PC-9 (cell line): Measurements from ENCODE around the gene ZNF792. TPM values are rescaled to one million over a fixed set of nuclear protein-coding genes. Genes with fewer than 3 reads are reported as not detected.

Experiments
- BruUV-seq: library from RNA; stranded (reverse); fragments of 400-500 nt; replicated peaks from 2 replicates; lab custom pipeline; 2021; lab: Mats Ljungman, UMichigan
- CTCF ChIA-PET: fragments of 300-600 bp; sonication (Branson Sonifier 250); formaldehyde crosslinking; loops from one replicate; lab custom pipeline; 2022; ENCODE audit warnings: antibody characterized with exemption; lab: Charles Lee
- POLR2A ChIA-PET: fragments of 300-600 bp; sonication (Branson Sonifier 250); formaldehyde crosslinking; loops from one replicate; lab custom pipeline; 2022; ENCODE audit warnings: antibody characterized with exemption; ENCODE audit not compliant: unreplicated experiment; lab: Charles Lee
- DNase-seq, 2 experiments: peaks; one replicate each; pipeline versions ENCODE4 v3.0.0 to v3.0.0-alpha.2; 2015 to 2022; ENCODE audit warnings: mixed read lengths in 1 of 2
- H2AFZ ChIP-seq: fragments of 200-600 bp; sonication (generic); 2 replicates; pipeline ENCODE4 v1.8.1; 2017; ENCODE audit warnings: antibody characterized with exemption
- H3F3A ChIP-seq: fragments of 200-600 bp; sonication (generic); 2 replicates; pipeline ENCODE4 v1.8.1; 2017; ENCODE audit warnings: antibody characterized with exemption, mild to moderate bottlenecking, low read depth; ENCODE audit not compliant: insufficient read depth
- H3K27ac ChIP-seq: fragments of 200-600 bp; sonication (generic); 2 replicates; pipeline ENCODE4 v1.6.1; 2016; ENCODE audit warnings: mixed run types
- H3K27me3 ChIP-seq: fragments of 200-600 bp; sonication (generic); 2 replicates; pipeline ENCODE4 v1.6.1; 2016; ENCODE audit warnings: low read depth, mixed run types; ENCODE audit not compliant: insufficient read depth
- H3K36me3 ChIP-seq: fragments of 200-600 bp; sonication (generic); 2 replicates; pipeline ENCODE4 v1.6.1; 2016; ENCODE audit warnings: low read depth, mixed run types
- H3K4me1 ChIP-seq: fragments of 200-600 bp; sonication (generic); replicated peaks from 2 replicates; pipeline ENCODE4 v1.6.1; 2016; ENCODE audit warnings: mixed run types; ENCODE audit not compliant: insufficient read depth
- H3K4me2 ChIP-seq: fragments of 200-600 bp; sonication (generic); 2 replicates; pipeline ENCODE4 v1.6.1; 2017; ENCODE audit warnings: mixed run types
- H3K4me3 ChIP-seq: fragments of 200-600 bp; sonication (generic); 2 replicates; pipeline ENCODE4 v1.6.1; 2016; ENCODE audit warnings: mixed run types
- H3K79me2 ChIP-seq: fragments of 200-600 bp; sonication (generic); 2 replicates; pipeline ENCODE4 v1.6.1; 2017; ENCODE audit warnings: low read depth, mixed run types
- H3K9me2 ChIP-seq: fragments of 200-600 bp; sonication (generic); 2 replicates; pipeline ENCODE4 v1.8.1; 2017; ENCODE audit warnings: mild to moderate bottlenecking; ENCODE audit not compliant: insufficient read depth
- H3K9me3 ChIP-seq: fragments of 200-600 bp; sonication (generic); 2 replicates; pipeline ENCODE4 v1.8.1; 2016; ENCODE audit warnings: low read depth; ENCODE audit not compliant: insufficient read depth
- H4K20me1 ChIP-seq: fragments of 200-600 bp; sonication (generic); 2 replicates; pipeline ENCODE4 v1.8.1; 2017; ENCODE audit not compliant: insufficient read depth
- EZH2 ChIP-seq: fragments of 200-600 bp; sonication (generic); IDR thresholded peaks from 2 replicates; pipeline ENCODE4 v1.8.0; 2017; ENCODE audit warnings: antibody characterized with exemption, low read depth
- intact Hi-C: fragments of 100-400 bp; cut with micrococcal nuclease; formaldehyde crosslinking; loops from one replicate; pipeline ENCODE4 v1.10.0; 2022; ENCODE audit not compliant: unreplicated experiment
- total RNA-seq: library from RNA; stranded (reverse); gene quantifications from 2 replicates; pipeline ENCODE4 v1.2.3, GENCODE V29; 2021
- TF ChIP-seq, protein P1 (sequence below): fragments of 200-600 bp; sonication (generic); conservative IDR thresholded peaks from 2 replicates; pipeline ENCODE4 v1.6.1; 2017; ENCODE audit warnings: mixed run types, antibody characterized with exemption, mild to moderate bottlenecking, moderate library complexity

The ZNF792 gene
- total RNA-seq, 1 experiment from 2014 or later = 3.5 TPM

DNA sequence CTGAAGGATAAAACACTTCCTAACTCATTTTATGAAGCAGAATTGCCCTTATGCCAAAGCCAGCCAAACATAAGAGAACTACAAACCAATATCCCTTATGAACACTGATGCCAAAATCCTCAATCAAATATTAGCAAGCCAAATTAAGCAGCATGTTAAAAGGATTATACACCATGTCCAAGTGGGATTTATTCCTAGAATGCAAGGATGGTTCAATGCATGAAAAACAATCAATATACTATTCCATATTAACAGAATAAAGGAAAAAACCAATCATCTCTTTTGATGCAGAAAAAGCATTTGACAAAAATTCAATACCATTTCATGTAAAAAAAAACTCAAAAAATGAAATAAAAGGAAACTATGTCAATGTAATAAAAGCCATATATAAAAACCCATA lies 10.9 kb downstream of the ZNF792 start:
- intact Hi-C loops = no loop called here
- TF ChIP-seq, protein P1, sequence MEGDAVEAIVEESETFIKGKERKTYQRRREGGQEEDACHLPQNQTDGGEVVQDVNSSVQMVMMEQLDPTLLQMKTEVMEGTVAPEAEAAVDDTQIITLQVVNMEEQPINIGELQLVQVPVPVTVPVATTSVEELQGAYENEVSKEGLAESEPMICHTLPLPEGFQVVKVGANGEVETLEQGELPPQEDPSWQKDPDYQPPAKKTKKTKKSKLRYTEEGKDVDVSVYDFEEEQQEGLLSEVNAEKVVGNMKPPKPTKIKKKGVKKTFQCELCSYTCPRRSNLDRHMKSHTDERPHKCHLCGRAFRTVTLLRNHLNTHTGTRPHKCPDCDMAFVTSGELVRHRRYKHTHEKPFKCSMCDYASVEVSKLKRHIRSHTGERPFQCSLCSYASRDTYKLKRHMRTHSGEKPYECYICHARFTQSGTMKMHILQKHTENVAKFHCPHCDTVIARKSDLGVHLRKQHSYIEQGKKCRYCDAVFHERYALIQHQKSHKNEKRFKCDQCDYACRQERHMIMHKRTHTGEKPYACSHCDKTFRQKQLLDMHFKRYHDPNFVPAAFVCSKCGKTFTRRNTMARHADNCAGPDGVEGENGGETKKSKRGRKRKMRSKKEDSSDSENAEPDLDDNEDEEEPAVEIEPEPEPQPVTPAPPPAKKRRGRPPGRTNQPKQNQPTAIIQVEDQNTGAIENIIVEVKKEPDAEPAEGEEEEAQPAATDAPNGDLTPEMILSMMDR = no peak
- TF ChIP-seq EZH2 = no peak
- no peaks in the 10 kb centered on the region for H3K4me1 ChIP-seq
- POLR2A ChIA-PET = no interaction called here
- H3K36me3 ChIP-seq = peaks cover 9% of the 10 kb centered on the region
- H3K79me2 ChIP-seq = no peaks in the 10 kb centered on the region
- no peaks in the 10 kb centered on the region for H3F3A ChIP-seq
- CTCF ChIA-PET = no interaction called here
- DNase-seq = no peak
- H3K9me2 ChIP-seq = peaks cover 5% of the 10 kb centered on the region; the same call in 1 of the 2 replicates
- H3K27ac ChIP-seq = no peak overlapping the region
- BruUV-seq = no TSS peak
- H3K9me3 ChIP-seq = peaks cover 32% of the 10 kb centered on the region
- no peak overlapping the region for H2AFZ ChIP-seq
- no peaks in the 10 kb centered on the region for H4K20me1 ChIP-seq
- no peaks in the 10 kb centered on the region for H3K27me3 ChIP-seq
- no peak overlapping the region for H3K4me2 ChIP-seq
- H3K4me3 ChIP-seq = no peak overlapping the region

DNA sequence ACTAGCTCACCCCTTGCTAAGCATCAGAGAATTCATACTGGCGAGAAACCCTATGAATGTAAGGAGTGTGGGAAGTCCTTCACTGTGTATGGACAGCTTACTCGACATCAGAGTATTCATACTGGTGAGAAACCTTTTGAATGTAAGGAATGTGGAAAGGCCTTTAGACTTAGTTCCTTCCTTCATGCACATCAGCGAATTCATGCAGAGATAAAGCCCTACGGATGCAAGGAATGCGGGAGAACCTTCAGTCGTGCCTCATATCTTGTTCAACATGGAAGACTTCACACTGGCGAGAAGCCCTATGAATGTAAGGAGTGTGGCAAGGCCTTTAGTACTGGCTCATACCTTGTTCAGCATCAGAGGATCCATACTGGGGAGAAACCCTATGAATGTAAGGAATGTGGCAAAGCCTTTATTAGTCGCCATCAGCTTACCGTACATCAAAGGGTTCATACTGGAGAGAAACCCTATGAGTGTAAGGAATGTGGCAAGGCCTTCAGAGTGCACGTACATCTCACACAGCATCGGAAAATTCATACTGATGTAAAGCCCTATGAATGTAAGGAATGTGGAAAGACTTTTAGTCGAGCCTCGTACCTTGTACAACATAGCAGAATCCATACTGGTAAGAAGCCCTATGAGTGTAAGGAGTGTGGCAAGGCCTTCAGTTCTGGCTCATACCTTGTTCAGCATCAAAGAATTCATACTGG lies 20.0 kb downstream of the ZNF792 start:
- H3K27ac ChIP-seq = no peak overlapping the region
- BruUV-seq = no TSS peak
- no peaks in the 10 kb centered on the region for H3F3A ChIP-seq
- no peaks in the 10 kb centered on the region for H4K20me1 ChIP-seq
- no peak for TF ChIP-seq EZH2
- TF ChIP-seq, protein P1 = no peak
- ChIA-PET POLR2A (no interaction called here), CTCF (no interaction called here)
- no peak overlapping the region for H3K4me3 ChIP-seq
- no peaks in the 10 kb centered on the region for H3K79me2 ChIP-seq
- no peak overlapping the region for H3K4me2 ChIP-seq
- no peaks in the 10 kb centered on the region for H3K4me1 ChIP-seq
- intact Hi-C loops = no loop called here
- H3K27me3 ChIP-seq = no peaks in the 10 kb centered on the region
- no peaks in the 10 kb centered on the region for H3K9me2 ChIP-seq
- H3K9me3 ChIP-seq = peaks cover 10% of the 10 kb centered on the region; the same call in 1 of the 2 replicates
- no peaks in the 10 kb centered on the region for H3K36me3 ChIP-seq
- H2AFZ ChIP-seq = no peak overlapping the region
- no peak for DNase-seq

DNA sequence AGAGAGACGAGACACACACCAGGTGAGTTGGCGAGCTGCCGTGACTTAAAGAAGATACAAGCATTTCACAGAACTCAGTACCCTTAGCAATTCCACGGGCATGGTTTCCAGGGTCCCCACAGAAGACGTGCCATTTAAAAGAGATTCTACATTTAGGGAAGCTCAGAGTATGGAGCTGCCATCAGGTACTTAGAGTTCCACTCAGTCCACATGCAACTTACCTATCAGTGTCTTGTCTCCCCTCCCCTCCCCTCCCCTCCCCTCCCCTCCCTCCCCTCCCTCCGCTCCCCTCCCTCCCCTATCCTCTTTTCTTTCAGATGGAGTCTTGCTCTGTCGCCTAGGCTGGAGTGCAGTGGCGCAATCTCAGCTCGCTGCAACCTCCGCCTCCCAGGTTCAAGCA lies 25.1 kb downstream of the ZNF792 start:
- Histone ChIP-seq H3K4me1 (no peaks in the 10 kb centered on the region), H3K79me2 (no peaks in the 10 kb centered on the region), H2AFZ (no peak overlapping the region), H3F3A (no peaks in the 10 kb centered on the region), H3K27me3 (no peaks in the 10 kb centered on the region), H3K4me3 (no peak overlapping the region), H4K20me1 (no peaks in the 10 kb centered on the region), H3K4me2 (no peak overlapping the region), H3K27ac (no peak overlapping the region), H3K9me3 (no peaks in the 10 kb centered on the region; the same call in 1 of the 2 replicates), H3K9me2 (no peaks in the 10 kb centered on the region), H3K36me3 (no peaks in the 10 kb centered on the region)
- TF ChIP-seq, protein P1 = no peak
- no peak for TF ChIP-seq EZH2
- intact Hi-C loops = no loop called here
- DNase-seq = no peak
- CTCF ChIA-PET = no interaction called here
- no TSS peak for BruUV-seq
- POLR2A ChIA-PET = no interaction called here
